Stimulated activated CD8-positive, alpha-beta memory T cell treated with anti-CD3 and anti-CD28 coated beads, Interleukin-7, amount 100 ng/mL, for 4 hours (primary cell): ENCODE data around the gene GRAMD1A.
A peak's percentile ranks its signal among the peaks of the same experiment; 100 is the strongest.

Experiments used
- DNase-seq, 2 donors: peaks; one replicate each; pipeline ENCODE4 v3.0.0-alpha.2; 2020; ENCODE audit warnings: low read depth in 2 of 2

GRAMD1A gene

GRCh38 chr19:35053667-35054293 is 53.7 kb downstream of the GRAMD1A start:
- DNase-seq = no peak

DNA sequence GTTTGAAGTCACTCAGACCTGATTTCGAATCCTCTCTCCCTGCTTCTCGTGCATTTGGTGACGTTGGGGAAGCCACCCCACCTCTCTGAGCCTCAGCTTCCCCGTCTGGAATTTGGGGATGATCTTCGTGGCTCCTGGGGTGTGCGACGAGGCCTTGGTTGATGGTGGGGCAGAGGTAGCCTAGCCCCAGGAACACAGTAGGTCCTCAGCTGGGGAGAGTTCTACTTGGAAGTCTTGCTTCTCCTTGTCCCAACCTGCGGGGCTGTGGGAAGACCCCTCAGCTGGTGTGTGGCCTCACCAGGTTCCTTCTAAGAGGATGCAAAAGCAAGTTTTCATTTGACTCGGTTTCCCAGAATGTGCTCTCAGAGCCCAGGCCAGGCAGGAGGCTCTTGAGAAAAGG is 54.5 kb downstream of the GRAMD1A start:
- no peak for DNase-seq

DNA sequence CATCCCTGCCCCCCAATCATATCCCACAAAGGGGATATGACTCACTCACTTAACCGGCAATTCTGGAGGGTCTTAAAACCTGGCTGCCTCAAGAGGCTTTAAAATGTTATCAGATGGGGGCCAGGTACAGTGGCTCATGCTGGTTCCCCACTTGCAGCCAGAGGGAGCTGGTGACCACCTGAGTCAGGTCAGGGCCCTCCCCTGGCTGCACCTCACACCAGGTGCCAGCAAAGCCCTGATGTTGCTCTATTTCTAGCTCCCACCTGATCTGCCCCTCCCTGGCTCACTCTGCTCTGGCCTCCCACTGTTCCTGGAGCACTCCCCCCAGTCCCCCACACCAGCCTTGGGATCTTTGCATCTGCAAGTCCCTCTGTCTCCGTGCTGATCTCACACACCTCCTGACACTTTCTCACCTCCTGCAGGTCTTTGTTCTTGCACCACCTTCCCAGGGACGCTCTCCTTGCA is 55.6 kb downstream of the GRAMD1A start:
- DNase-seq = no peak

- no peak for DNase-seq
These were observed 56.5 kb downstream of the GRAMD1A start for GRCh38 chr19:35056513-35057063.

- DNase-seq = no peak
These were observed 58.2 kb downstream of the GRAMD1A start for GRCh38 chr19:35058370-35058769.

GRCh38 chr19:35059006-35059798 is 59.1 kb downstream of the GRAMD1A start:
- DNase-seq = no peak

- no peak for DNase-seq
These were observed 59.6 kb downstream of the GRAMD1A start for GRCh38 chr19:35059799-35060091.

GRCh38 chr19:35060160-35060855 is 60.2 kb downstream of the GRAMD1A start:
- DNase-seq = no peak

- no peak for DNase-seq
These were observed 61.7 kb downstream of the GRAMD1A start for GRCh38 chr19:35061583-35062373.

- no peak for DNase-seq
These were observed 62.8 kb downstream of the GRAMD1A start for GRCh38 chr19:35062942-35063341.

GRCh38 chr19:35063940-35064818 is 64.1 kb downstream of the GRAMD1A start:
- no peak for DNase-seq

- no peak for DNase-seq
These were observed 65.5 kb downstream of the GRAMD1A start for GRCh38 chr19:35065574-35065973.

- DNase-seq = no peak
These were observed 66.0 kb downstream of the GRAMD1A start for GRCh38 chr19:35066121-35066520.

- DNase-seq = peak; percentile 74 to 76
These were observed 66.8 kb downstream of the GRAMD1A start for GRCh38 chr19:35066691-35067563.

DNA sequence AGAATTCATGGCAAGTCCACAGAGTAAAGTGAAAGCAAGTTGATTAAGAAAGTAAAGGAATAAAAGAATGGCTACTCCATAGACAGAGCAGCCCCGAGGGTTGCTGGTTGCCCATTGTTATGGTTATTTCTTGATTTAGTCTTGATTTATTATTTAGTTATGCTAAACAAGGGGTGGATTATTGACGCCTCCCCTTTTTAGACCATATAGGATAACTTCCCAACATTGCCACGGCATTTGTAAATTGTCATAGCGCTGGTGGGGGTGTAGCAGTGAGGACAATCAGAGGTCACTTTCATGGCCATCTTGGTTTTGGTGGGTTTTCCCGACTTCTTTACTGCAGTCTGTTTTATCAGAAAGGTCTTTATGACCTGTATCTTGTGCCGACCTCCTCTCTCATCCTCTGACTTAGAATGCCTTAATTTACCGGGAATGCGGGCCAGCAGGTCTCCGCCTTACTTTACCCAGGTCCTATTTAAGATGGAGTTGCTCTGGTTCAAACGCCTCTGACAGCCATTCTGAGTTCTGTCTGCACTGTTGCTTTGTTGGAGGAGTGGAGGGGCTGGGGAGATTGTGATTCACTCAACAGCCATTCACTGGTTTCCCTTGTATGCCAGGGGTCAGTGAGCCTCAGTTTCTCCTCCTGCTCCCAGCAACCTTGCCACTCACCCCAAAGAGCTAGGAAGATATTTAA is 69.0 kb downstream of the GRAMD1A start:
- DNase-seq = no peak

DNA sequence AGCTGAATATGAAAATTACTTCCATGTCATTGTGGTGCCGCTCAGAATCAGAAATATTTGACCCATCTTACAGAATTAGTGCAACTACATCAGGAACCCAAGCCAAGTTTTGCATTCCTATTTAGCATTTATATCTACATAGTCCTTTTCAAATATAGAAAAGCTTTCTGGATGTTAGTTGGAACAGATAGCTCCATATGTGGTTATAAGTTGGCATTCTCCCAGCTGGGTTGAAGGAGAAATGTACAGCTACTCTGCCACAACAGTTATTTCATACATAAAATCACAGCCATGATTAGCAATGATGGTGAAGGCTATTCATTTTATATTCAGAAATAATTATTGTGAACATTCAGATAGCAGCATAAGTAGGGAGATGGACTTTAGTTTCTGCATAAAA is 69.6 kb downstream of the GRAMD1A start:
- DNase-seq = no peak

- DNase-seq = no peak
These were observed 70.3 kb downstream of the GRAMD1A start for GRCh38 chr19:35070471-35070870.

GRCh38 chr19:35073516-35073915 is 73.4 kb downstream of the GRAMD1A start:
- no peak for DNase-seq

- DNase-seq = no peak
These were observed 73.8 kb downstream of the GRAMD1A start for GRCh38 chr19:35073941-35074340.
